Measurements from ENCODE around the gene DUSP21.
"Not testable (repeated sequence)": the region's sequence is repeated elsewhere in the genome, so short reads cannot be mapped to it uniquely, and the experiment has no call there.

DUSP21 gene

DNA sequence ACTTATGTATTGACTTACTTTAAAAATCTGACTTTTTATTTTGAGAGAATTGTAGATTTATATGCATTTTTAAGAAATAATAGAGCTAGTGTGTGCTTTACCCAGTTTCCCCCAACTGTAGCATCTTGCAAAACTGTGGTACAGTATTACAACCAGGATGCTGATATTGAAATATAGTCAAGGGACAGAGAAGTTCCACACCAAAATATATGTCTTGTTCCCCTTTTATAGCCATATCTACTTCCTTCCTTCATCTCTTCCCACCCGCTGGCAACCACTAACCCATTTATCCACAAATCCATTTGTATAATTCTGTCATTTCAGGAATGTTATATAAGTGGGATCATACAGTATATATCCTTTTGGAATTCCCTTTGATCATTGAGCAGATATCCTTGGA is 46.0 kb downstream of the DUSP21 start:
- Histone ChIP-seq H3K27ac (no peak overlapping the region), H3K36me3 (ENCODE audit: insufficient read depth) (no peaks in the 10 kb centered on the region), H3K4me2 (no peak overlapping the region), H3K79me2 (ENCODE audit: insufficient read depth, low read depth) (peaks cover 98% of the 10 kb centered on the region), H2AFZ (ENCODE audit: low read depth) (no peak overlapping the region), H4K20me1 (ENCODE audit: insufficient read depth) (0 out of 2 replicates have a peak, but pooled peaks cover 13% of the 10 kb centered on the region), H3K4me3 (IDR thresholded peaks at IDR 0.05; ENCODE audit: insufficient read depth, low read depth, low read length) (no peak overlapping the region), H3K9ac (no peak overlapping the region), H3K4me1 (ENCODE audit: low read depth, poor library complexity, severe bottlenecking) (no peaks in the 10 kb centered on the region), H3K27me3 (ENCODE audit: insufficient read depth, low read depth) (no peaks in the 10 kb centered on the region)
- TF ChIP-seq, protein P1, sequence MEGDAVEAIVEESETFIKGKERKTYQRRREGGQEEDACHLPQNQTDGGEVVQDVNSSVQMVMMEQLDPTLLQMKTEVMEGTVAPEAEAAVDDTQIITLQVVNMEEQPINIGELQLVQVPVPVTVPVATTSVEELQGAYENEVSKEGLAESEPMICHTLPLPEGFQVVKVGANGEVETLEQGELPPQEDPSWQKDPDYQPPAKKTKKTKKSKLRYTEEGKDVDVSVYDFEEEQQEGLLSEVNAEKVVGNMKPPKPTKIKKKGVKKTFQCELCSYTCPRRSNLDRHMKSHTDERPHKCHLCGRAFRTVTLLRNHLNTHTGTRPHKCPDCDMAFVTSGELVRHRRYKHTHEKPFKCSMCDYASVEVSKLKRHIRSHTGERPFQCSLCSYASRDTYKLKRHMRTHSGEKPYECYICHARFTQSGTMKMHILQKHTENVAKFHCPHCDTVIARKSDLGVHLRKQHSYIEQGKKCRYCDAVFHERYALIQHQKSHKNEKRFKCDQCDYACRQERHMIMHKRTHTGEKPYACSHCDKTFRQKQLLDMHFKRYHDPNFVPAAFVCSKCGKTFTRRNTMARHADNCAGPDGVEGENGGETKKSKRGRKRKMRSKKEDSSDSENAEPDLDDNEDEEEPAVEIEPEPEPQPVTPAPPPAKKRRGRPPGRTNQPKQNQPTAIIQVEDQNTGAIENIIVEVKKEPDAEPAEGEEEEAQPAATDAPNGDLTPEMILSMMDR (conservative IDR thresholded peaks at IDR 0.05; ENCODE audit: low read depth, low read length): no peak

DNA sequence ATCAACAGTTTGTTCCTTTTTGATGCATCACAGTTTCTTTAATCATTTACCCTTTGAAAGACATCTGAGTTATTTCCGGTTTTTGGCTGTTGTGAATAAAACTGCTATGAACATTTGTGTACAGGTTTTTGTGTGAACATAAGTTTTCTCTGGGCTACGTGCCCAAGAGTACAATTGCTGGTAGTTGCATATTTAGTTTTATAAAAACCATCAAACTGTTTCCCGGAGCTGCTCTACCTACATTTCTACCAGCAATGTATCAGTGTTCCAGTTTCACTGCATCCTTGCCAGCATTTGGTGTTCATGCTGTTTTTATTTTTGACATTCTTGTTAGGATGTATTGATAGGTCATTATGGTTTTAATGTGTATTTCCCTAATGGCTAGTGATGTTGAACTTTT is 46.4 kb downstream of the DUSP21 start:
- H3K4me3 ChIP-seq (IDR thresholded peaks at IDR 0.05; ENCODE audit: insufficient read depth, low read depth, low read length): no peak overlapping the region
- no peaks in the 10 kb centered on the region for H3K4me1 ChIP-seq (ENCODE audit: low read depth, poor library complexity, severe bottlenecking)
- H3K4me2 ChIP-seq: no peak overlapping the region
- H4K20me1 ChIP-seq (ENCODE audit: insufficient read depth): 0 out of 2 replicates have a peak, but pooled peaks cover 9% of the 10 kb centered on the region
- TF ChIP-seq, protein P1 (conservative IDR thresholded peaks at IDR 0.05; ENCODE audit: low read depth, low read length): no peak
- H3K36me3 ChIP-seq (ENCODE audit: insufficient read depth): no peaks in the 10 kb centered on the region
- H3K27me3 ChIP-seq (ENCODE audit: insufficient read depth, low read depth): no peaks in the 10 kb centered on the region
- no peak overlapping the region for H3K27ac ChIP-seq
- no peak overlapping the region for H3K9ac ChIP-seq
- H2AFZ ChIP-seq (ENCODE audit: low read depth): no peak overlapping the region
- peaks cover 96% of the 10 kb centered on the region for H3K79me2 ChIP-seq (ENCODE audit: insufficient read depth, low read depth)

DNA sequence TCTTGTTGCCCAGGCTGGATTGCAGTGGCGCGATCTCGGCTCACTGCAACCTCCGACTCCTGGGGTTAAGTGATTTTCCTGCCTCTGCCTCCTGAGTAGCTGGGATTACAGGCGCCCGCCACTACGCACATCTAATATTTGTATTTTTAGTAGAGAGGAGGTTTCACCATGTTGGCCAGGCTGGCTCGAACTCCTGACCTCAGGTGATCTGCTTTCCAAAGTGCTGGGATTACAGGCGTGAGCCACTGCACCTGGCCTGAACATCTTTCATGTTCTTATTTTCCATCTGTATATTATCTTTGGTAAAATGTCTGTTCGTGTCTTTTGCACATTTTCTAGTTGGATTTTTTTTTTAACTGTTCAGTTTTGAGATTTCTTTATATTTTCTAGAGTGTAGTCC is 46.9 kb downstream of the DUSP21 start:
- H3K79me2 ChIP-seq (ENCODE audit: insufficient read depth, low read depth): peaks cover 96% of the 10 kb centered on the region
- H3K4me2 ChIP-seq; H3K9ac ChIP-seq; H3K27me3 ChIP-seq (ENCODE audit: insufficient read depth, low read depth); H3K4me3 ChIP-seq (IDR thresholded peaks at IDR 0.05; ENCODE audit: insufficient read depth, low read depth, low read length); H4K20me1 ChIP-seq (ENCODE audit: insufficient read depth); H3K4me1 ChIP-seq (ENCODE audit: low read depth, poor library complexity, severe bottlenecking); H3K36me3 ChIP-seq (ENCODE audit: insufficient read depth); H2AFZ ChIP-seq (ENCODE audit: low read depth); H3K27ac ChIP-seq: not testable (repeated sequence)

DNA sequence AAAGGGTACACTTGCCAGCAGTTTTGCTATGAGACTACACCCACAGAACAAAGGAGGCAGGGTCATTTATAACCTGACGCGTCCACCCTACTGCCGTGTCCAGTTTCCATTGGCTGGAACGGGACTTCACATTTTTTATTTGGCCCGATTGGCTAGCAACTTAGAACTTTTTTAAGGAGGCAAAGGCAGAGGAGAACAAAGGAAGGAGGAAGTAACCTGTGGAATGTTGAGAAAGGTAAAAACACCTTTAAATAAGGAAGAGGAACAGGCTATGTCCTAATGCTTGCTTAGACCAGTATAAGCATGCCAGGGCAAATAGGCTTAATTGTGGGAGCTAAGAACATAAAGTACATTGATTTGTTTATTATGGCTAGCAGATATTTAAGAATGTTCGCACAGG is 47.8 kb downstream of the DUSP21 start:
- H4K20me1 ChIP-seq (ENCODE audit: insufficient read depth): 0 out of 2 replicates have a peak, but pooled peaks cover 6% of the 10 kb centered on the region
- H3K27me3 ChIP-seq (ENCODE audit: insufficient read depth, low read depth): no peaks in the 10 kb centered on the region
- no peak overlapping the region for H3K4me2 ChIP-seq
- no peaks in the 10 kb centered on the region for H3K36me3 ChIP-seq (ENCODE audit: insufficient read depth)
- H3K79me2 ChIP-seq (ENCODE audit: insufficient read depth, low read depth): peaks cover 96% of the 10 kb centered on the region
- no peak overlapping the region for H3K4me3 ChIP-seq (IDR thresholded peaks at IDR 0.05; ENCODE audit: insufficient read depth, low read depth, low read length)
- no peaks in the 10 kb centered on the region for H3K4me1 ChIP-seq (ENCODE audit: low read depth, poor library complexity, severe bottlenecking)
- no peak overlapping the region for H3K9ac ChIP-seq
- H2AFZ ChIP-seq (ENCODE audit: low read depth): no peak overlapping the region
- no peak overlapping the region for H3K27ac ChIP-seq
- TF ChIP-seq, protein P1 (conservative IDR thresholded peaks at IDR 0.05; ENCODE audit: low read depth, low read length): no peak
